ENCODE measurements around the gene SMG5. TPM values are rescaled to one million over a fixed set of nuclear protein-coding genes. Genes with fewer than 3 reads are reported as not detected.
A peak's percentile ranks its signal among the peaks of the same experiment; 100 is the strongest.
"Not testable (repeated sequence)": the region's sequence is repeated elsewhere in the genome, so short reads cannot be mapped to it uniquely, and the experiment has no call there.

Gene SMG5
- total RNA-seq, 1 donor from 2014 or later = 122 TPM

DNA sequence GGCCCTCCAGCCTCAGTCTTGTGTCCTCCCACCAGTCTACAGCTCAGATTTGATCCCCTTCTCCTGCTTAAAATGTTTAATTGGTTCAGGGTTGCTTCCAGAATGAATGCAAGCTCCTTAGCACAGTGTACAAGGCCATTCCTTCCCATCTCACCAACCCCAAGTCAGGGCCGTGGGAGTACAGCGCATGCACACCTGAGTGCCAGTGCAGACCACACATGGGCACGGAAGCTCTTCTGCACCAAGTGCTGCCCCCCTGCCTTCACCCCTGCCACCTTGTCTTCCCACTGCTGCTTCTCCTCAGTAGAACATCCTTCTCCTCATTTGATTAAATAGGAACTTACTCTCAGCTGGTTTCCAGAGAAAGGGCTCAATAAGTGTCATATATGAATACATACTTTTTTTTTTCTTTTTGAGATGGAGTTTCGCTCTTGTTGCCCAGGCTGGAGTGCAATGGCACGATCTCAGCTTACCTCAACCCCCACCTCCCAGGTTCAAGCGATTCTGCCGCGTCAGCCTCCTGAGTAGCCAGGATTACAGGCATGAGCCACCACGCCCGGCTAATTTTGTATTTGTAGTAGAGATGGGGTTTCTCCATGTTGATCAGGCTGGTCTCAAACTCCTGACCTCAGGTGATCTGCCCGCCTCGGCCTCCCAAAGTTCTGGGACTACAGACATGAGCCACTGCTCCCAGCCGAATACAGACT, 60.5 kb downstream of the SMG5 start:
- Mint-ChIP-seq H3K36me3 (ENCODE audit: low read depth) (peaks cover 13% of the 10 kb centered on the region), H3K4me3 (no peak overlapping the region), H3K9me3 (no peaks in the 10 kb centered on the region), H3K4me1 (peaks cover 6% of the 10 kb centered on the region), H3K27me3 (ENCODE audit: low read depth) (no peaks in the 10 kb centered on the region), H3K27ac (ENCODE audit: unreplicated experiment) (no peak overlapping the region)
- no peak for DNase-seq (ENCODE audit: low read depth, low spot score)
- TF ChIP-seq, protein P1, sequence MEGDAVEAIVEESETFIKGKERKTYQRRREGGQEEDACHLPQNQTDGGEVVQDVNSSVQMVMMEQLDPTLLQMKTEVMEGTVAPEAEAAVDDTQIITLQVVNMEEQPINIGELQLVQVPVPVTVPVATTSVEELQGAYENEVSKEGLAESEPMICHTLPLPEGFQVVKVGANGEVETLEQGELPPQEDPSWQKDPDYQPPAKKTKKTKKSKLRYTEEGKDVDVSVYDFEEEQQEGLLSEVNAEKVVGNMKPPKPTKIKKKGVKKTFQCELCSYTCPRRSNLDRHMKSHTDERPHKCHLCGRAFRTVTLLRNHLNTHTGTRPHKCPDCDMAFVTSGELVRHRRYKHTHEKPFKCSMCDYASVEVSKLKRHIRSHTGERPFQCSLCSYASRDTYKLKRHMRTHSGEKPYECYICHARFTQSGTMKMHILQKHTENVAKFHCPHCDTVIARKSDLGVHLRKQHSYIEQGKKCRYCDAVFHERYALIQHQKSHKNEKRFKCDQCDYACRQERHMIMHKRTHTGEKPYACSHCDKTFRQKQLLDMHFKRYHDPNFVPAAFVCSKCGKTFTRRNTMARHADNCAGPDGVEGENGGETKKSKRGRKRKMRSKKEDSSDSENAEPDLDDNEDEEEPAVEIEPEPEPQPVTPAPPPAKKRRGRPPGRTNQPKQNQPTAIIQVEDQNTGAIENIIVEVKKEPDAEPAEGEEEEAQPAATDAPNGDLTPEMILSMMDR (conservative IDR thresholded peaks at IDR 0.05) = no peak

DNA sequence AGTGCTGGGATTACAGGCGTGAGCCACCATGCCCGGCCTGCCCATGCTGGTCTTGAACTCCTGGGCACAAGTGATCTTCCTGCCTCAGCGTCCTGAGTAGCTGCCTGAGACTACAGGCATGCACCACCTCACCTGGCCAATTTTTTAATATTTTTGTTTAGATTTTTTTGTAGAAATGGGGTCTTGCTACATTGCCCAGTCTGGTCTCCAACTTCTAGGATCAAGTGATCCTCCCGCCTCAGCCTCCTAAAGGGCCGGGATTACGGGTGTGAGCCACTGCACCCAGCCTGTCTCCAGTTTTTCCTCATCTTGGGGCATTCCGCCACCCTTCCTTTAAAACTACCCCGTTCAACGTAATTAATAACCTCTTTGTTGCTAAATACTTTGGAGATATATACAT, 62.4 kb downstream of the SMG5 start:
- TF ChIP-seq, protein P1 (conservative IDR thresholded peaks at IDR 0.05) = no peak
- no peak overlapping the region for H3K27ac Mint-ChIP-seq (ENCODE audit: unreplicated experiment)
- DNase-seq (ENCODE audit: low read depth, low spot score) = no peak
- H3K4me1 Mint-ChIP-seq = peaks cover 1% of the 10 kb centered on the region
- H3K9me3 Mint-ChIP-seq = no peaks in the 10 kb centered on the region
- peak overlapping the region; percentile 6 for H3K4me3 Mint-ChIP-seq
- H3K27me3 Mint-ChIP-seq (ENCODE audit: low read depth) = no peaks in the 10 kb centered on the region
- H3K36me3 Mint-ChIP-seq (ENCODE audit: low read depth) = peaks cover 10% of the 10 kb centered on the region

DNA sequence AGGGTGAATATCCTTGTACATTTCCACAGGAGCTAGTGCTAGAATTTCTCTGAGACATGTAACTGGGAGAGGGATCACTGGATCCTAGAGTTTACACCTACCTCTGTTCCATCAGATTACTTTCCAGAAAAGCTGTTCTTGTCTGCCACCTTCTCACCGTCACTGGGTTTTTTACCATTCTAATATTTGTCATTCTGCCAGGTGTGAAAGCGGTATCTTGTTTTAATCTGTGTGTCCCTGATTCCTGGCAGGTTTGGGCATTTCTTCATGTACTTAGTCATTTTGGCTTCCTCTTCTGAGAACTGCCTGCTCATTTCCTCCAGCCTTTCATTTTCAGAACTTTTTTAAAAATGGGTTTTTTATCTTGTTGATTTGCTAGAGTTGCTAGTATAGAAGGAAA, 64.8 kb downstream of the SMG5 start:
- H3K4me1 Mint-ChIP-seq = peaks cover 15% of the 10 kb centered on the region
- no peak for DNase-seq (ENCODE audit: low read depth, low spot score)
- peaks cover 11% of the 10 kb centered on the region for H3K36me3 Mint-ChIP-seq (ENCODE audit: low read depth)
- no peaks in the 10 kb centered on the region for H3K27me3 Mint-ChIP-seq (ENCODE audit: low read depth)
- peak overlapping the region; percentile 72 for H3K4me3 Mint-ChIP-seq
- no peak overlapping the region for H3K27ac Mint-ChIP-seq (ENCODE audit: unreplicated experiment)
- TF ChIP-seq, protein P1 (conservative IDR thresholded peaks at IDR 0.05) = no peak
- no peaks in the 10 kb centered on the region for H3K9me3 Mint-ChIP-seq

DNA sequence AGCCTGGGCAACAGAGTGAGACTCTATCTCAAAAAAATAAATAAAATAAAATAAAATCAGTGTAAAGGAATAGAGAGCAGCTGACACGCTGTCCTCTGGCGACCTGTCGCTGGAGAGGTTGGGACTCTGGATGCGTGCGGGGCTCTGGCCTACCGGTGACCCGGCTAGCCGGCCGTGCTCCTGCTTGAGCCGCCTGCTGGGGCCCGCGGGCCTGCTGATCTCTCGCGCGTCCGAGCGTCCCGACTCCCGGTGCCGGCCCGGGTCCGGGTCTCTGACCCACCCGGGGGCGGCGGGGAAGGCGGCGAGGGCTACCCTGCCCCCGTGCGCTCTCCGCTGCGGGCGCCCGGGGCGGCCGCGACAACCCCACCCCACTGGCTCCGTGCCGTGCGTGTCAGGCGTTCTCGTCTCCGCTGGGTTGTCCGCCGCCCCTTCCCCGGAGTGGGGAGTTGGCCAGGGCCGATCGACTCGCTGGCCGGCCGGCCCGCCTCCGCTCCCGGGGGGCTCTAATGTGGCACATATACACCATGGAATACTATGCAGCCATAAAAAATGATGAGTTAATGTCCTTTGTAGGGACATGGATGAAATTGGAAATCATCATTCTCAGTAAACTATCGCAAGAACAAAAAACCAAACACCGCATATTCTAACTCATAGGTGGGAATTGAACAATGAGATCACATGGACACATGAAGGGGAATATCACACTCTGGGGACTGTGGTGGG, 66.1 kb downstream of the SMG5 start:
- H3K4me3 Mint-ChIP-seq; DNase-seq (ENCODE audit: low read depth, low spot score); H3K27ac Mint-ChIP-seq (ENCODE audit: unreplicated experiment); H3K9me3 Mint-ChIP-seq; H3K27me3 Mint-ChIP-seq (ENCODE audit: low read depth): not testable (repeated sequence)
- peaks cover 24% of the 10 kb centered on the region for H3K4me1 Mint-ChIP-seq
- peaks cover 12% of the 10 kb centered on the region for H3K36me3 Mint-ChIP-seq (ENCODE audit: low read depth)

DNA sequence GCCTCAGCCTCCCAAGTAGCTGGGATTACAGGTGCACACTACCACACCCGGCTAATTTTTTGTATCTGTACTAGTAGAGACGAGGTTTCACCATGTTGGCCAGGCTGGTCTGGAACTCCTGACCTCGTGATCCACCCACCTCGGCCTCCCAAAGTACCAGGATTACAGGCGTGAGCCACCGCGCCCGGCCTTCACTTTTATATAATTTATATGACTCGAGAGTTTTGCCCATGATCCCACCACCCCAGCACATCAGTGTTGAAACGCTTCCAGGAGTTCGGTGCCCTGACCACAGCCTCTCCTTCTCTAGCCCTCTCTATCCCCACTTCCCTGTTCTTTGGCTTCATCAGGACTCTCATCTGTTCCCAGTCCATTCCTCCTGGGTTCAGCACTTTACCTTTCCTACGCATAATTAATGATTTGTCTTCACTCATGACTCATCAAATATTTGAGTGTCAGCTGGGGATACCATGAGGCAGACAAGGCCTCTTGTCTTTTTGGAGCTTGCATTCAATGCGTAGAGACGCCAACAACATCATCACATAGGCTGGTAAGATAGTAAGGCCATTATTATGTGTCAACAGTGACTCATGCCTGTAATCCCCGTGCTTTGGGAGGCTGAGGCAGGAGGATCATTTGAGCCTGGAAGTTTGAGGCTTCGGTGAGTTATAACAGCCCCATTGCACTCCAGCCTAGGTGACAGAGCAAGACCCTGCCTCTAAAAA, 68.4 kb downstream of the SMG5 start:
- Mint-ChIP-seq H3K9me3 (no peaks in the 10 kb centered on the region), H3K27ac (ENCODE audit: unreplicated experiment) (peak overlapping the region; percentile 88), H3K27me3 (ENCODE audit: low read depth) (no peaks in the 10 kb centered on the region), H3K36me3 (ENCODE audit: low read depth) (peaks cover 7% of the 10 kb centered on the region), H3K4me1 (peaks cover 24% of the 10 kb centered on the region), H3K4me3 (peak overlapping the region; percentile 100)
- TF ChIP-seq, protein P1 (conservative IDR thresholded peaks at IDR 0.05) = no peak
- DNase-seq (ENCODE audit: low read depth, low spot score) = no peak

All from neural crest cell (in vitro differentiated cells).